ENCODE data around the gene CLCN1.
A peak's percentile ranks its signal among the peaks of the same experiment; 100 is the strongest.

CLCN1 gene

DNA sequence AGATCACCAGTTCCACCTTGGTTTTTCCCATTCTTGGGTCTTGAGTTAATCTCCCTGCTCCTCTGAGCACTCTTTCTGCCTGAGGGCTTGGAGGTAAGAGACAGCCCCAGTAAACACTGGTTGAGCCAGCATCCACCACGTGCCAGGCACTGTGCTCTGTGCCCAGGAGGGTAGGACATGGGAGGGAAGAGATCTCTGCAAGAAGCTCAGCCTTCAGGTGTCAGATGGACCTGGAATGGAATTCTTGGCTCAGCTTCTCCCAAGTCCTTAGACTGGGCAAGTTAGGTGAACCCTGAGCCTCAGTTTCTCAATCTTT lies 67.7 kb downstream of the CLCN1 start:
- Histone ChIP-seq H2BK120ac (ENCODE audit: low read depth, low read length) (no peak overlapping the region), H3K4me2 (ENCODE audit: low read length, poor library complexity, severe bottlenecking) (peak overlapping the region; percentile 62), H3K9me3 (ENCODE audit: control insufficient read depth, low read length) (no peaks in the 10 kb centered on the region), H2AFZ (ENCODE audit: low read depth, low read length) (no peak overlapping the region), H4K8ac (ENCODE audit: low read length) (no peak overlapping the region), H3K9ac (ENCODE audit: low read length) (peak overlapping the region; percentile 98), H2AK5ac (ENCODE audit: low read length, severe bottlenecking) (no peak overlapping the region), H3K23ac (ENCODE audit: low read length in 2 of 2) (no peak overlapping the region), H4K91ac (ENCODE audit: low read length) (no peak overlapping the region), H2BK5ac (ENCODE audit: low read depth, low read length, poor library complexity, severe bottlenecking) (no peak overlapping the region), H3K27me3 (ENCODE audit: control insufficient read depth in 1 of 2, insufficient read depth in 1 of 2, low read length in 2 of 2) (no peaks in the 10 kb centered on the region), H3K27ac (ENCODE audit: low read length, poor library complexity, severe bottlenecking) (no peak overlapping the region), H2BK15ac (ENCODE audit: low read depth, poor library complexity, severe bottlenecking) (no peak overlapping the region), H3K18ac (ENCODE audit: low read depth in 1 of 2, low read length in 2 of 2) (peak overlapping the region in 1 of 2 experiments; percentile 13), H3K79me1 (replicated peaks; ENCODE audit: low read length, poor library complexity, severe bottlenecking) (peaks cover 5% of the 10 kb centered on the region), H3K4me3 (ENCODE audit: insufficient read depth in 1 of 2, low read depth in 1 of 2, low read length in 2 of 2) (peak overlapping the region in 1 of 2 experiments; percentile 88), H3K4me1 (ENCODE audit: control insufficient read depth, insufficient read depth, low read depth, low read length) (peaks cover 54% of the 10 kb centered on the region), H3K14ac (ENCODE audit: low read length in 2 of 2) (no peak overlapping the region), H2BK12ac (ENCODE audit: low read length in 2 of 2) (no peak overlapping the region), H3K4ac (ENCODE audit: low read depth in 1 of 2, low read length in 2 of 2) (no peak overlapping the region), H3K36me3 (ENCODE audit: control insufficient read depth in 1 of 2, insufficient read depth in 2 of 2, low read depth in 1 of 2, low read length in 2 of 2) (peaks cover 55 to 63% of the 10 kb centered on the region in 2 experiments)
- no peak for DNase-seq
- 53% methylated on average over 1 of the region's 1 CpG for WGBS

DNA sequence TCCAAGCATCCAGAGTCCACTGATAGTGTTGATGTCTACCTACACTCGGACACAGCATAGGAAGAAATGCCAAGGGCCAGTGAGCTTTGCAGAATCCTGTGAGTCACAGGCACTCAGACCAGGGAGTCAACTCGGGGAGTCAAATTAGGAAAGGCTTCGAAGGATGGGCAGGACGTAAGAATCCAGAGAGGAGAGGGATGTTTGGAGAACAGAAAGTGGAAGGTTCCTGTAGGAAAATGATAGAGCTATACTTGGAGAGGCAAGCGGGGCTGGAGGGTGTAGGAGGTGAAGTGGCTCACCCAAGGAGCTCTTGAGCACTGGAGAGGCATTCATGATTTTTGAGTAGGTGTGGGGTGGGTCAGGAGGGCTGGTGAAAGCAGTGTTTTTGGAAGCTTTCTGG lies 68.2 kb downstream of the CLCN1 start:
- Histone ChIP-seq H3K27ac (ENCODE audit: low read length, poor library complexity, severe bottlenecking) (no peak overlapping the region), H3K4me3 (ENCODE audit: insufficient read depth in 1 of 2, low read depth in 1 of 2, low read length in 2 of 2) (peak overlapping the region in 1 of 2 experiments; percentile 88), H4K8ac (ENCODE audit: low read length) (no peak overlapping the region), H3K36me3 (ENCODE audit: control insufficient read depth in 1 of 2, insufficient read depth in 2 of 2, low read depth in 1 of 2, low read length in 2 of 2) (peaks cover 61 to 69% of the 10 kb centered on the region in 2 experiments), H3K9ac (ENCODE audit: low read length) (peak overlapping the region; percentile 98), H2BK12ac (ENCODE audit: low read length in 2 of 2) (no peak overlapping the region), H3K4me1 (ENCODE audit: control insufficient read depth, insufficient read depth, low read depth, low read length) (peaks cover 56% of the 10 kb centered on the region), H3K9me3 (ENCODE audit: control insufficient read depth, low read length) (no peaks in the 10 kb centered on the region), H2BK15ac (ENCODE audit: low read depth, poor library complexity, severe bottlenecking) (peak overlapping the region; percentile 44), H3K4ac (ENCODE audit: low read depth in 1 of 2, low read length in 2 of 2) (peak overlapping the region in 1 of 2 experiments; percentile 16), H4K91ac (ENCODE audit: low read length) (no peak overlapping the region), H2AK5ac (ENCODE audit: low read length, severe bottlenecking) (no peak overlapping the region), H3K79me1 (replicated peaks; ENCODE audit: low read length, poor library complexity, severe bottlenecking) (peaks cover 7% of the 10 kb centered on the region), H2BK5ac (ENCODE audit: low read depth, low read length, poor library complexity, severe bottlenecking) (no peak overlapping the region), H2BK120ac (ENCODE audit: low read depth, low read length) (peak overlapping the region; percentile 23), H3K27me3 (ENCODE audit: control insufficient read depth in 1 of 2, insufficient read depth in 1 of 2, low read length in 2 of 2) (no peaks in the 10 kb centered on the region), H3K4me2 (ENCODE audit: low read length, poor library complexity, severe bottlenecking) (peak overlapping the region; percentile 19), H3K18ac (ENCODE audit: low read depth in 1 of 2, low read length in 2 of 2) (no peak overlapping the region), H3K14ac (ENCODE audit: low read length in 2 of 2) (no peak overlapping the region), H2AFZ (ENCODE audit: low read depth, low read length) (no peak overlapping the region), H3K23ac (ENCODE audit: low read length in 2 of 2) (no peak overlapping the region)
- peak; percentile 70 for DNase-seq
- 34% methylated on average over 5 of the region's 5 CpGs for WGBS

DNA sequence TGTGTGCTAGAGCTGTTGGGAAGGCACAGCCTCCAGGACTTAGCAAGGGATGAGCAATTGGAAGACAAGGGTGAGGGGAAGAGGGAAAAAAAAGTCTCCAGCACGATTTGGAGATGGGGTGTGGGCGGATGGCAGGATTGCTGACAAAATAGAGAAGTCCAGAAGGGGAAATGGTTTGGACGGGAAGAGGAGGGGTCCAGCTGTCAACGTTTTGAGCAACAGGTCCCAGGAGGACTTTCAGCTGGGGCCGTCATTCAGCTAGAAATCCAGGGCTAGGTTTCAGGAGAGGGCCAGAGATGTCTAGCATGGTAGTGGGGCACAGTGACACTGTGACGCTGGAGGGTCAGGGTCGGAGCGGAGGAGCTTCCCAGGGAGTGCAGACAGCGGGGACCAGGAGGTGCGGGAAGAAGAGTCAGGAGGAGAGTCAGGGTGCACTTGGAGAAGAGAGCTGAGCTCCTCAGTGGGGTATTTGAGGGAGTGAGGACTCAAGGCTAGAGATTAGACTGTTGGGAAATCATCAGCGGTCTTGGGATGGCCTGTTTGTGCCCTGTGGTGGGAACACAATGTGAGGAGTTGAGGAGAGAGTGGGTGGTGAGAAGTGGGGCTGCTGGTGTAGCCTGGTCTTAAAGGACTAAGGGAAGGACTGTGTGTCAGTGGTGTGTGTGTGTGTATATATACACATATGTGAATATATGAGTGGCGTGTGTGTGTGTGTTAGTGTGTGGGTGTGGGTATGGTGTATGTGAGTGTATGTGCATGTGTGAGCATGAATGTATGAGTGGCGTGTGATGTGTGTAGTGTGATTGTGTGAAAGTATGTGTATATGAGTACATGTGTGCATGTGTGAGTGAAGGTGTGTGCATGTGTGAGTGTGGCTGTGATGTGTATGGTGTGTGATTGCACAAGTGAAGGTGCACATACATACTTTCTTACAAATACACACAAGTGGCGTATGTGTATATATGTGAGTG lies 69.0 kb downstream of the CLCN1 start:
- Histone ChIP-seq H3K4me1 (ENCODE audit: control insufficient read depth, insufficient read depth, low read depth, low read length) (peaks cover 53% of the 10 kb centered on the region), H4K91ac (ENCODE audit: low read length) (no peak overlapping the region), H3K4me2 (ENCODE audit: low read length, poor library complexity, severe bottlenecking) (peak overlapping the region; percentile 19), H2BK5ac (ENCODE audit: low read depth, low read length, poor library complexity, severe bottlenecking) (no peak overlapping the region), H3K27me3 (ENCODE audit: control insufficient read depth in 1 of 2, insufficient read depth in 1 of 2, low read length in 2 of 2) (no peaks in the 10 kb centered on the region), H3K79me1 (replicated peaks; ENCODE audit: low read length, poor library complexity, severe bottlenecking) (peaks cover 7% of the 10 kb centered on the region), H3K36me3 (ENCODE audit: control insufficient read depth in 1 of 2, insufficient read depth in 2 of 2, low read depth in 1 of 2, low read length in 2 of 2) (peaks cover 69 to 77% of the 10 kb centered on the region in 2 experiments), H2BK12ac (ENCODE audit: low read length in 2 of 2) (no peak overlapping the region), H2AK5ac (ENCODE audit: low read length, severe bottlenecking) (no peak overlapping the region), H2BK15ac (ENCODE audit: low read depth, poor library complexity, severe bottlenecking) (no peak overlapping the region), H3K4ac (ENCODE audit: low read depth in 1 of 2, low read length in 2 of 2) (no peak overlapping the region), H3K27ac (ENCODE audit: low read length, poor library complexity, severe bottlenecking) (no peak overlapping the region), H2BK120ac (ENCODE audit: low read depth, low read length) (no peak overlapping the region), H2AFZ (ENCODE audit: low read depth, low read length) (no peak overlapping the region), H3K23ac (ENCODE audit: low read length in 2 of 2) (peak overlapping the region in 1 of 2 experiments; percentile 89), H3K9ac (ENCODE audit: low read length) (peak overlapping the region; percentile 98), H3K18ac (ENCODE audit: low read depth in 1 of 2, low read length in 2 of 2) (peak overlapping the region in 1 of 2 experiments; percentile 24), H3K9me3 (ENCODE audit: control insufficient read depth, low read length) (no peaks in the 10 kb centered on the region), H3K14ac (ENCODE audit: low read length in 2 of 2) (peak overlapping the region in 1 of 2 experiments; percentile 55), H3K4me3 (ENCODE audit: insufficient read depth in 1 of 2, low read depth in 1 of 2, low read length in 2 of 2) (peak overlapping the region in 1 of 2 experiments; percentile 88), H4K8ac (ENCODE audit: low read length) (no peak overlapping the region)
- DNase-seq, result no peak
- WGBS, result 76% methylated on average over 14 of the region's 14 CpGs

Data from mesenchymal stem cell (in vitro differentiated cells and primary cell).